ENCODE data around the gene LRRC36.
"Not testable (repeated sequence)": the region's sequence is repeated elsewhere in the genome, so short reads cannot be mapped to it uniquely, and the experiment has no call there.

Gene LRRC36

DNA sequence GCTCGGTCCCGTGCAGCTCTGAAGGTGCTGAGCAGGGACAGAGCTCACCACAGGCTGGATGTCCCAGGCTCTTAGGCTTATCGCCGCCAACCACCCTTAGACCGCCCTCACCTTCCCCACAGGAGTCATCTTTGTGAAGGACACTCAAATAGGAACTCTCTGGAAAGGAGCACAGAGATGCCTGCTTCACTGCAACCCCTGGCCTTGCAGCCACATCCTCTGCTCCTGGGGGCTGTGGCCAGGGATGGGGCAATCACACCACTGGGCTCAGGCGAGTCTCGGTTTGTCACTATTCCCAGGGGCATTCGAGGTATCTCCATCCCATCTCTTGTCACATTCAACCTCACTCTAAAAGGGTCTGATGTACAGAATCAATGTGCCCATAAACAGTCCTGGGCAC is 78.7 kb downstream of the LRRC36 start:
- no peak for DNase-seq (ENCODE audit: low read depth)

GRCh38 chr16:67406111-67406971 is 79.7 kb downstream of the LRRC36 start:
- DNase-seq (ENCODE audit: low read depth): no peak

DNA sequence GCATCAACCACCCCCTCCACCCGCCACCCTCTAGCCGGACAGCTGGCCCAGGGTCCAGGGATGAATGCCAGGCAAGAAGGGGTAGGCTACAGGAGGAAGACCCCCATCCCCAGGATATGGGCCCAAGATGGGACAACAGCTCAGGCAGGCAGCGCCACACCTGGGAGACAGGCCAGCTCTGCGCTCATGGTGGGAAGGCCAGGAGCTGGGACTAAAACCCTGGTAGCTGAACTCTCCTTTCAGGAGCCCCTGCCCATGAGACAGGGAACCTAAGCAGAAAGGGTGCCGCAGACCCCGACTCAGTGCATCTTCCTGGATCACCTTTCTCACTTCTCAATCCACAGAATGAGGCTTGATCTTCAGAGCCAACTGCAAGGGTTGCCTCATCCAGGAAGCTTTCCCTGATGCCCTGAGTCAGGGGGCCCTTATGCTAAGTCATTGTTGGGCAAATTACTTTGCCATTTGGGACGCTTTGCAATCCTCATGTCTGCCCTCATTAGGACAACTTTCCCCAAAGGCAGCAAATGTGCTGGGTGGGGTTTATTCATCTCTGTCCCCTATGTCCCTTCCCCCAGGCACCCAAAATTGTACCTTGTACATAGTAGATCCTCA is 80.7 kb downstream of the LRRC36 start:
- no peak for DNase-seq (ENCODE audit: low read depth)

DNA sequence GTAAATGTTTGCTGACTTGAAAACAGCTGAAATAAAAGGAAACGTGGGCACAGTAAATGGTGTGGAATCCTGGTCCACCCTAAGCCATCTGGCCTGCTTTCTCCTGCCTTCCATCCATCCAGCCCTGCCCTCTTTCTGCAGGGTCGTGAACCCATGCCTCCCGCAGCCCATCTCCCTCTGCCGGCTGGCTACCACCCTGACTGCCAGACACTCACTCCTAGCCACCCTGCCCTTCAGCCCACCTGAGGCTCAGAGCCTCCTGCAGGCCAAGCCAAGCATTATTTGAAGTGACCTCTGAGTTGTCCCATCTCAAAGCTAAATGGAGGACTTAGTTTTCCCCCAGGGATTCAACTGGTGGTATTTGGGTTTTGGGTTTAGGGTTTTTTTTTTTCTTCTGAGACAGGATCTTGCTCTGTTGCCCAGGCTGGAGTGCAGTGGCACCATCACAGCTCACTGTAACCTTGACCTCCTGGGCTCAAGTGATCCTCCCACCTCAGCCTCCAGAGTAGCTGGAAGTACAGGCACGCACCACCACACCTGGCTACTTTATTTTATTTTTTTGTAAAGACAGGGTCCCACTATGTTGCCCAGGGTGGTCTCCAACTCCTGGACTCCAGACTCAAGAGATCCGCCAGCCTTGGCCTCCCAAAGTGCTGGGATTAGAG is 81.3 kb downstream of the LRRC36 start:
- no peak for DNase-seq (ENCODE audit: low read depth)

DNA sequence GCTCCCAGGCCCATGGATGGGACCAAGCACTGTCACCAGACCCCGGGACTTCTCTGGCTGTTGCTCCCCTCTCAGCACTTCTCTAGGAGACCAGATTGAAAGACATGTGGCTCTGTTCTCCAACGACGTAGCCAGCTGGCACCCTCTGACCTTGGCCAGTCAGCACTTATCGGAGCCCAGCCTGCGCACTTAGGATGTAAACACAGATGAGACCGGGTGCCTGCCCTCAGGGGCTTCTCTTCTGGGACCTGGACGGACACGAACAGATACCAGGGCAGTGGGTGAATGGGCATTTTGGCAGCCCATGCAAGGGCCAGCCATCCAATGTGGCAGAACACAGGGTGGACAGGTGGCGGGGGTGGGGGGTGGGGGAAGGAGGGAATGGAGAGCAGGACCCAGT is 83.0 kb downstream of the LRRC36 start:
- DNase-seq (ENCODE audit: low read depth): no peak

DNA sequence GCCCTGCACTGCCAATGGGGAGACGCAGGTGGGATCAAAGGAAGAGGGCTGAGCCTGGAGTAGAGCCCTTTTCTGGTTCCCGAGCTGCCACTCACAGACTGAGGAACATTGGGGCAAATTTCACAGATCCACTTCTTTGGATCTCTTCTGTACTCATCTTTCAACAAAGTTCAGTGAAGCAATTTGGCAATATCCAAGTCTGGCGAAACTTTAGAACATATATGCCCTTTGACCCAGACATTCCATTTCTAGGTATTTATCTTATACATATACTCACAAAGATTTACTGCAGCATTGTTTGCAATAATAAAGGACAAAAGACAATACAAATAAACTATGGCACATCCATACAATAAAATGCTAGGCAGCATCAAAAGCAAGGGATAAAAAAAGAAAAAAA is 84.7 kb downstream of the LRRC36 start:
- DNase-seq (ENCODE audit: low read depth): no peak

- DNase-seq (ENCODE audit: low read depth): no peak
These were observed 85.7 kb downstream of the LRRC36 start for GRCh38 chr16:67412294-67412693.

DNA sequence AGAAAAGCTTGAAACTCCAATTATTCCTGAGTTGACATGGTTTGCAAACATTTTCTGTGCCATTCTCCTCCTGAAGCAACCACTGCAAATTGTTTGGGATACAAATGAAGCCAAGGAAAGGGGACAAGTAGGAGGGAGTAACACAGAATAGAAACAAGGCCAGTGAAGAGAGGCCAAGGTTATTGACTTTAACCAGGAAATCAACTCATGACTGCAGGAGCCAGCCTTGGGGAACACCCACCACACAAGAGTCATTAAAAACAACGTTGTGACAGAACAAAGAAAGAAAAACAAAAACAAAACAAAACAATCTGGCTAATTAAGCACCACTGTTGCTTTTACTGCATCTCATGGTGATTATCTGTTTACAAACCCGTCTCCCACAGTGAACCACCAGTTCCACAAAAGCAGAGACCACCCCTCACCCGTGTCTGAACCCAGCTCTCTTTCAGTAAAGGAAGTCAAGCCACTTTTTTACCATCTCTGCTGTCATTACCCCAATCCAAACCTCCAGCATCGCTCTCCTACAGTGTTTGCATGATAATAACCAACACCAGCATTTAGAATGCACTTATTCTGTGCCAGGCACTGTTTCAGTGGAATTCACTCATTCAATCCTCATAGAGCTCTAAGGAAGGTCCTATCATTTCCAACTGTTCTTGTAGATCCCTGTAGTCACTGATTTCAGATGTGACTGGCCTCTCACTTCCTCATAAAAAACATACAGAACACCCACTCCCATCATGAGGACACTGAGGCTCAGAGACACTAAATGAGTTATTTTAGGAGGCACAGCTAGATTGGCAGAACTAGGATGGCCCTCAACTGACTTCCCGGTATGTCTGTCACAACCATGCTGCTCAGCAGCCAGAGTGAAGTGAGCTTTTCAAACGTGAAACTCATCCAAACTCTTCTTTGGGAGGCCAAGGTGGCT is 87.6 kb downstream of the LRRC36 start:
- no peak for DNase-seq (ENCODE audit: low read depth)

- not testable (repeated sequence) for DNase-seq (ENCODE audit: low read depth)
These were observed 88.8 kb downstream of the LRRC36 start for GRCh38 chr16:67415421-67415820.

GRCh38 chr16:67415872-67416793 is 89.5 kb downstream of the LRRC36 start, which contains the start of gene ZDHHC1:
ZDHHC1 (minus strand) TSS chr16:67416477; CDS start chr16:67407775, 8,702 bp downstream.
- no peak for DNase-seq (ENCODE audit: low read depth)

- no peak for DNase-seq (ENCODE audit: low read depth)
These were observed 90.9 kb downstream of the LRRC36 start for GRCh38 chr16:67417333-67418061.

DNA sequence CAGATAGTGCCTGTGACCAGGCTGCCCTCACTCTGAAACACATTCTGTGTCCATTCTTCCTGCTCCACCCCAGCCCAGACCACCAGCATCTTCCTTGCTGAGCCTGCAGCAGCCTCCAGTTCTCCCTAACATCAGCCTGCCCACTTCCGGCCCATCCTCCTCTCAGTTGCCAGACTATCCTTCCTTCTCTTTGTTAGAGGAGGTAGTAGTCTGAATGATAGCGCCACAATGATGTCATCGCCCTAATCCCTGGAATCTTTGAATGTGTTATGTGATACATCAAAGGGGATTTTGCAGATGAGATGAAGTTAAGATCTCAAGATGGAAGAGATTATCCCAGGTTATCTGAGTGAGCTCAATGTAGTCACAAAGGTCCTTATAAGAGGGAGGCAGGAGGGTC is 92.9 kb downstream of the LRRC36 start:
- DNase-seq (ENCODE audit: low read depth): no peak

DNA sequence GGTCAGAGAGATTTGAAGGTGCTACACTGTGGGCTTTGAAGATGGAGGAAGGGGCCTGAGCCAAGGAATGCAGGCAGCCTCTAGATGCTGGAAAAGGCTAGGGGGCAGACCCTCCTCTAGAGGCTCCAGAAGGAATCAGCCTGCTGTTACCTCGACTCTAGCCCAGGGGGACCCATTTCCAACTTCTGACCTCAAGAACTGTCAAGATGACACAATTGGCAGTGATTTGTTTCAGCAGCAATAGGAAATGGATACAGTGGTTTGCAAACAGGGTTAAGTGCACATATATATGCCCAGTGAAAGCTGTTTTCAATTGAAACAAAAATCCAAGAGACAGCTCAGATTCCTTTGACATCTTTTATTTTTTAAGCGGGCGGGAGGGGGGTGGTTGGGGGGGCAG is 93.3 kb downstream of the LRRC36 start:
- no peak for DNase-seq (ENCODE audit: low read depth)

GRCh38 chr16:67421030-67421429 is 94.4 kb downstream of the LRRC36 start:
- DNase-seq (ENCODE audit: low read depth): no peak

DNA sequence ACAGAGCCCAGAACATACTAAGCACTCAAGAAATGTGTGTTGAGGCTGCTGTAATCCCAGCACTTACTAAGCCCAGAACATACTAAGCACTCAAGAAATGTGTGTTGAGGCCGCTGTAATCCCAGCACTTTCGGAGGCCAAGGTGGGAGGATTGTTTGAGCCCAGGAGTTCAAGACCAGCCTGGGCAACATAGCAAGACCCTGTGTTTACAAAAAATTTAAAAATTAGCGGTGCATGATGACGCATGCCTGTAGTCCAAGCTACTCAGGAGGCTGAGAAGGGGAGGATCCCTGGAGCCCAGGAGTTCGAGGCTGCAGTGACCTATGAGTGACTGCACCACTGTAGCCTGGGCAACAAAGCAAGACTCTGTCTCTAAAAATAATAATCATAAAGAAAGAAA is 96.4 kb downstream of the LRRC36 start:
- no peak for DNase-seq (ENCODE audit: low read depth)

- DNase-seq (ENCODE audit: low read depth): no peak
These were observed 97.1 kb downstream of the LRRC36 start for GRCh38 chr16:67423611-67424260.

GRCh38 chr16:67424261-67424615 is 97.6 kb downstream of the LRRC36 start:
- DNase-seq (ENCODE audit: low read depth): no peak

GRCh38 chr16:67425061-67425460 is 98.4 kb downstream of the LRRC36 start:
- DNase-seq (ENCODE audit: low read depth): no peak

GRCh38 chr16:67425580-67425979 is 99.0 kb downstream of the LRRC36 start:
- no peak for DNase-seq (ENCODE audit: low read depth)

DNA sequence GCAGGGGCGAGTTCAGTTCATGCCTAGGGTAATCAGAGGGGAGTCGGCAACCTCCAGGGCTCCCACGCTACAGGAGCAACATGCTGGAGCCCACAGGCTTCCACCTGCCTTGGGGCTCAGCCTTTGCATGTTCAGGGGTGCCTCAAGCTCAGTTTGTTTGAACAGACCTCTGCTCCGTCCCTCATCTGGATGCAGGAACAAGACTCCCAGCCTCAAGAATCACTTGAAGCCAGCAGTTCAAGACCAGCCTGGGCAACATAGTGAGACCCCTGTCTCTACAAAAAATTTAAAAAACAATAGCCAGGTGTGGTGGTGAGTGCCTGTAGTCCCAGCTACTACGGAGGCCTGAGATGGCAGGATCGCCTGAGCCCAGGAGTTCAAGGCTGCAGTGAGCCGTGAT is 99.4 kb downstream of the LRRC36 start:
- DNase-seq (ENCODE audit: low read depth): no peak
